K562 (cell line): Measurements from ENCODE around the gene SP6. TPM values are rescaled to one million over a fixed set of nuclear protein-coding genes. Genes with fewer than 3 reads are reported as not detected.

ENCODE experiments used
- CBX2 ChIP-seq: fragments of 200-600 bp; sonication (generic); IDR thresholded peaks from one replicate; pipeline ENCODE4 v1.6.1; 2012; ENCODE audit warnings: mild to moderate bottlenecking, low read length, inconsistent platforms; ENCODE audit not compliant: insufficient read depth, poor library complexity, severe bottlenecking
- EHMT2 ChIP-seq: fragments of 450-650 bp; IDR thresholded peaks from 2 replicates; pipeline ENCODE4 v1.6.1; 2018; ENCODE audit warnings: antibody characterized with exemption
- ERF ChIP-seq: fragments of 450-650 bp; formaldehyde crosslinking; IDR thresholded peaks from 2 replicates; pipeline ENCODE4 v1.4.0; 2020; ENCODE audit warnings: mild to moderate bottlenecking, mixed read lengths
- ETV6 ChIP-seq, 3 experiments: fragments of 150-350 bp in 1 of 3; sonication (generic) in 1 of 3; formaldehyde crosslinking in 1 of 3; IDR thresholded peaks; 2 replicates each; pipeline versions ENCODE4 v1.6.1 to v1.8.0; 2014 to 2022; ENCODE audit warnings: borderline replicate concordance in 2 of 3, low read depth in 2 of 3, antibody characterized with exemption in 1 of 3, low read length in 1 of 3, mild to moderate bottlenecking in 1 of 3, missing genetic modification reagents in 1 of 3
- HDAC2 ChIP-seq: fragments of 450-650 bp; IDR thresholded peaks from 2 replicates; pipeline ENCODE4 v1.6.1; 2016; ENCODE audit warnings: mild to moderate bottlenecking
- HMGXB4 ChIP-seq: sonication (generic); formaldehyde crosslinking; IDR thresholded peaks from 2 replicates; pipeline ENCODE4 v1.8.1; 2023; ENCODE audit warnings: mild to moderate bottlenecking, missing genetic modification reagents
- MCM2 ChIP-seq: fragments of 450-650 bp; IDR thresholded peaks from 2 replicates; pipeline ENCODE4 v1.6.1; 2017; ENCODE audit warnings: low read depth, mild to moderate bottlenecking
- MCM3 ChIP-seq: fragments of 450-650 bp; IDR thresholded peaks from 2 replicates; pipeline ENCODE4 v1.6.1; 2016
- MNT ChIP-seq, 2 experiments: fragments of 450-650 bp; conservative IDR thresholded peaks; 2 replicates each; pipeline ENCODE4 v1.6.1; 2017; ENCODE audit warnings: mild to moderate bottlenecking in 2 of 2, moderate library complexity in 2 of 2
- OTX1 ChIP-seq: fragments of 450-650 bp; formaldehyde crosslinking; IDR thresholded peaks from 2 replicates; pipeline ENCODE4 v1.4.0; 2022; ENCODE audit warnings: mild to moderate bottlenecking
- PTRF ChIP-seq: fragments of 450-650 bp; IDR thresholded peaks from 2 replicates; pipeline ENCODE4 v1.6.1; 2016; ENCODE audit warnings: mild to moderate bottlenecking, missing genetic modification characterization, missing compliant biosample characterization
- PYGO2 ChIP-seq: fragments of 450-650 bp; IDR thresholded peaks from 2 replicates; pipeline ENCODE4 v1.6.1; 2016; ENCODE audit warnings: mild to moderate bottlenecking, missing genetic modification characterization, moderate library complexity, missing compliant biosample characterization
- RHOXF2B ChIP-seq: fragments of 250-450 bp; sonication (Bioruptor Pico); conservative IDR thresholded peaks from 2 replicates; pipeline ENCODE4 v1.5.1; 2021
- RNF2 ChIP-seq: sonication (generic); IDR thresholded peaks from 2 replicates; pipeline ENCODE4 v1.6.1; 2016
- SMARCA4 ChIP-seq: fragments of 450-650 bp; IDR thresholded peaks from 2 replicates; pipeline ENCODE4 v1.6.1; 2016
- ZNF3 ChIP-seq: fragments of 250-450 bp; sonication (Bioruptor Pico); IDR thresholded peaks from 2 replicates; pipeline ENCODE4 v1.5.0; 2021; ENCODE audit warnings: mild to moderate bottlenecking, moderate library complexity
- ZNF398 ChIP-seq: fragments of 250-450 bp; sonication (Bioruptor Pico); IDR thresholded peaks from 2 replicates; pipeline ENCODE4 v1.8.0; 2021; ENCODE audit warnings: moderate library complexity, mild to moderate bottlenecking, inconsistent platforms
- ZNF668 ChIP-seq: fragments of 250-450 bp; sonication (Bioruptor Pico); IDR thresholded peaks from 2 replicates; pipeline ENCODE4 v1.8.0; 2022; ENCODE audit warnings: mild to moderate bottlenecking, inconsistent platforms
- ZNF695 ChIP-seq: fragments of 450-650 bp; formaldehyde crosslinking; IDR thresholded peaks from 2 replicates; pipeline ENCODE4 v1.4.0; 2020; ENCODE audit warnings: mild to moderate bottlenecking, moderate library complexity
- polyA plus RNA-seq, 8 experiments: library from polyadenylated mRNA; depleted of rRNA in 4 of 8; stranded (reverse) in 5 of 8; unstranded in 3 of 8; fragments of >200 nt; fragmentation: Nextera tagmentation in 2 of 8; fragmentation: Illumina TruSeq in 1 of 8; extraction: Ambion mirVana in 2 of 8; extraction: Trizol in 1 of 8; gene quantifications; 2 replicates each; pipeline versions ENCODE4 v1.2.1 to v1.2.3, GENCODE V29; 2011 to 2014; ENCODE audit warnings: inconsistent platforms in 1 of 8, missing spikeins in 1 of 8
- total RNA-seq, 7 experiments: library from RNA; depleted of rRNA in 6 of 7; stranded (reverse); fragments of >200 nt in 6 of 7; fragmentation: Illumina TruSeq in 2 of 7; extraction: Trizol in 2 of 7; gene quantifications; 2 replicates each; pipeline versions ENCODE4 v1.2.1 to v1.2.3, GENCODE V29; 2011 to 2021; ENCODE audit warnings: low replicate concordance in 1 of 7
- TF ChIP-seq, protein P1 (sequence below): fragments of 250-450 bp; sonication (Bioruptor Pico); IDR thresholded peaks from 2 replicates; pipeline ENCODE4 v1.4.0; 2020; ENCODE audit warnings: mild to moderate bottlenecking, moderate library complexity, borderline replicate concordance

SP6 gene
- total and polyA plus RNA-seq, 9 of the 15 experiments (the other 6 are each of a cell fraction or from before 2014, with no cell fraction given), result 0.11 to 7.9 (median 2.2) TPM

DNA sequence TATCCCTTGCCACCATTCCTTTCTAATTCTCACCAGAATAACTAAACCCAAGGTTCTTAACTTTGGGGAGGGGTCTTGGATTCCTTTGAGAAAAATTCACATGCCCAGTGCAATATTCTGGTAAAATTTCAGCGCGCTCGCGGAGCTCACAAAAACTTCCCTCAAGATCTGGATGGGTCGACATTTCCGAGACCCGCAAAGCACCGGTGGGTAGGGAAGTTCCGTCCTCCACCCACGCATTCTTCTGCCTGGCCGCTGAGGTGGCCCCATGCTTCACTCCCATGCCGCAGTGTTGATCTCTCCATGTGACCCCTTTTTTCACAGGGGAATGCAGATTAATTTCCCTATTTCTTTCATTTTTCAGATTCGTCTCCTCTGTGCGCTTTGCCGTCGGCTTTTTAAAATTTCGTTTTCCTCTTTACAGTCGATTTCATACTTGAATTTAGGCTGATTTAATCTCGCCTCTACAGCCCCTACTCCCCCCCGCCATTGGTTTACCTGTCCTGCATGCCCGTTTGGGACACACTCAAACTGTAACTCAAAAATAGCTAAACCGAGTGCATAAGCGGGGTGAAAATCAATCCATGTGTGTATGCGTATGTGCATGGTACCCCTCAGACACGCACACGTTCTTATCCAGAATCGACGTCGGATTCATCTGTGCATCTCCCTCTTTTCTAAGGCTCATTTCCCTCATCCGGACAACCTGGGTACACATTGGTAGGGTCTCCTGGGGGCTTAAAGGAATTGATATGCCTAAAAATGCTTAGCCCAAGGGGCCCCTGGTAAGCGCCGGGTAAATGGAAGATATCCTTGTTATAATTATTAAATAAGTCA lies 1.4 kb upstream of the SP6 start (continued):
- TF ChIP-seq HMGXB4 (CRISPR knock-in tag) (no peak), ZNF398 (CRISPR knock-in tag) (no peak), MCM2 (no peak), MNT (conservative IDR thresholded peaks at IDR 0.05) (peak in 1 of 2 experiments; percentile 76; a peak in 3 of 4 replicates), ZNF668 (no peak), PTRF (no peak), MCM3 (no peak), ERF (CRISPR knock-in tag) (no peak), EHMT2 (no peak), PYGO2 (tag) (no peak), ZNF3 (CRISPR knock-in tag) (no peak), OTX1 (CRISPR knock-in tag) (no peak), RHOXF2B (CRISPR knock-in tag) (no peak), SMARCA4 (no peak), ZNF695 (no peak), HDAC2 (no peak), RNF2 (0 out of 2 replicates have a peak, but pooled peaks have one; percentile 9), ETV6 (IDR thresholded peaks at IDR 0.05; ENCODE audit: borderline replicate concordance in 1 of 2, low read depth in 2 of 2, low read length in 1 of 2) (no peak), ETV6 (CRISPR knock-in tag; IDR thresholded peaks at IDR 0.05; ENCODE audit: borderline replicate concordance) (no peak), CBX2 (peak; percentile 53)
- TF ChIP-seq, protein P1, sequence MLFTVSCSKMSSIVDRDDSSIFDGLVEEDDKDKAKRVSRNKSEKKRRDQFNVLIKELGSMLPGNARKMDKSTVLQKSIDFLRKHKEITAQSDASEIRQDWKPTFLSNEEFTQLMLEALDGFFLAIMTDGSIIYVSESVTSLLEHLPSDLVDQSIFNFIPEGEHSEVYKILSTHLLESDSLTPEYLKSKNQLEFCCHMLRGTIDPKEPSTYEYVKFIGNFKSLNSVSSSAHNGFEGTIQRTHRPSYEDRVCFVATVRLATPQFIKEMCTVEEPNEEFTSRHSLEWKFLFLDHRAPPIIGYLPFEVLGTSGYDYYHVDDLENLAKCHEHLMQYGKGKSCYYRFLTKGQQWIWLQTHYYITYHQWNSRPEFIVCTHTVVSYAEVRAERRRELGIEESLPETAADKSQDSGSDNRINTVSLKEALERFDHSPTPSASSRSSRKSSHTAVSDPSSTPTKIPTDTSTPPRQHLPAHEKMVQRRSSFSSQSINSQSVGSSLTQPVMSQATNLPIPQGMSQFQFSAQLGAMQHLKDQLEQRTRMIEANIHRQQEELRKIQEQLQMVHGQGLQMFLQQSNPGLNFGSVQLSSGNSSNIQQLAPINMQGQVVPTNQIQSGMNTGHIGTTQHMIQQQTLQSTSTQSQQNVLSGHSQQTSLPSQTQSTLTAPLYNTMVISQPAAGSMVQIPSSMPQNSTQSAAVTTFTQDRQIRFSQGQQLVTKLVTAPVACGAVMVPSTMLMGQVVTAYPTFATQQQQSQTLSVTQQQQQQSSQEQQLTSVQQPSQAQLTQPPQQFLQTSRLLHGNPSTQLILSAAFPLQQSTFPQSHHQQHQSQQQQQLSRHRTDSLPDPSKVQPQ (CRISPR knock-in tag), result no peak
